Breast epithelium (tissue), 3 donors: ENCODE data around the gene FAM124A.

Experiments used
- CTCF ChIP-seq, 3 donors: fragments of 450-650 bp; IDR thresholded peaks; one replicate each; pipeline ENCODE4 v1.5.1; 2016 to 2017; ENCODE audit warnings: antibody characterized with exemption in 3 of 3, mild to moderate bottlenecking in 3 of 3, moderate library complexity in 3 of 3
- POLR2A ChIP-seq: fragments of 450-650 bp; IDR thresholded peaks from one replicate; pipeline ENCODE4 v1.6.1; 2016; ENCODE audit warnings: antibody characterized with exemption, mild to moderate bottlenecking, moderate library complexity
- POLR2AphosphoS5 ChIP-seq, 3 donors: sonication (generic); formaldehyde crosslinking; IDR thresholded peaks; one replicate each; pipeline ENCODE4 v1.6.1; 2017; ENCODE audit warnings: antibody characterized with exemption in 3 of 3

- TF ChIP-seq CTCF (IDR thresholded peaks at IDR 0.05), result no peak
- TF ChIP-seq POLR2A, result no peak
- TF ChIP-seq POLR2AphosphoS5 (IDR thresholded peaks at IDR 0.05), result no peak
Measured at GRCh38 chr13:51270623-51271415, 48.6 kb downstream of the FAM124A start.
